GM23248 (cell line): ENCODE measurements around the gene ARHGEF10L. TPM values are rescaled to one million over a fixed set of nuclear protein-coding genes. Genes with fewer than 3 reads are reported as not detected.

Experiments used
- DNase-seq: peaks from one replicate; pipeline ENCODE4 v3.0.0-alpha.2; 2015
- H2AFZ ChIP-seq: fragments of 200-600 bp; sonication (generic); 2 replicates; pipeline ENCODE4 v1.6.1; 2016; ENCODE audit warnings: antibody characterized with exemption
- H3F3A ChIP-seq: fragments of 200-600 bp; sonication (generic); 2 replicates; pipeline ENCODE4 v1.6.1; 2016; ENCODE audit warnings: mild to moderate bottlenecking, antibody characterized with exemption, mixed run types; ENCODE audit not compliant: insufficient read depth
- H3K27ac ChIP-seq: fragments of 200-600 bp; sonication (generic); 2 replicates; pipeline ENCODE4 v1.5.1; 2016; ENCODE audit warnings: mild to moderate bottlenecking
- H3K27me3 ChIP-seq: fragments of 200-600 bp; sonication (generic); replicated peaks from 2 replicates; pipeline ENCODE4 v1.6.1; 2016; ENCODE audit warnings: mild to moderate bottlenecking; ENCODE audit not compliant: insufficient read depth
- H3K36me3 ChIP-seq: fragments of 200-600 bp; sonication (generic); 2 replicates; pipeline ENCODE4 v1.6.1; 2016; ENCODE audit warnings: low read depth, mild to moderate bottlenecking
- H3K4me1 ChIP-seq: fragments of 200-600 bp; sonication (generic); 2 replicates; pipeline ENCODE4 v1.6.1; 2016; ENCODE audit warnings: mild to moderate bottlenecking; ENCODE audit not compliant: insufficient read depth
- H3K4me2 ChIP-seq: fragments of 200-600 bp; sonication (generic); one replicate; pipeline ENCODE4 v1.6.1; 2016; ENCODE audit warnings: mild to moderate bottlenecking; ENCODE audit not compliant: unreplicated experiment
- H3K4me3 ChIP-seq: fragments of 200-600 bp; sonication (generic); 2 replicates; pipeline ENCODE4 v1.5.1; 2016; ENCODE audit warnings: mild to moderate bottlenecking
- H3K79me2 ChIP-seq: fragments of 200-600 bp; sonication (generic); 2 replicates; pipeline ENCODE4 v1.6.1; 2016; ENCODE audit warnings: mild to moderate bottlenecking; ENCODE audit not compliant: insufficient read depth
- H3K9ac ChIP-seq: fragments of 200-600 bp; sonication (generic); 2 replicates; pipeline ENCODE4 v1.6.1; 2016; ENCODE audit warnings: mild to moderate bottlenecking
- H3K9me2 ChIP-seq: fragments of 200-600 bp; sonication (generic); 2 replicates; pipeline ENCODE4 v1.6.1; 2016; ENCODE audit warnings: mixed run types, mild to moderate bottlenecking, moderate library complexity; ENCODE audit not compliant: insufficient read depth
- H3K9me3 ChIP-seq: fragments of 200-600 bp; sonication (generic); one replicate; pipeline ENCODE4 v1.6.1; 2017; ENCODE audit warnings: low read depth
- H4K20me1 ChIP-seq: fragments of 200-600 bp; sonication (generic); 2 replicates; pipeline ENCODE4 v1.6.0; 2016; ENCODE audit not compliant: insufficient read depth
- EZH2 ChIP-seq: fragments of 200-600 bp; sonication (generic); IDR thresholded peaks from 2 replicates; pipeline ENCODE4 v1.6.1; 2018; ENCODE audit warnings: antibody characterized with exemption, mild to moderate bottlenecking; ENCODE audit not compliant: insufficient read depth, poor library complexity, severe bottlenecking
- EZH2phosphoT487 ChIP-seq: fragments of 200-600 bp; sonication (generic); IDR thresholded peaks from 2 replicates; pipeline ENCODE4 v1.6.1; 2018; ENCODE audit warnings: antibody characterized with exemption, moderate library complexity, mild to moderate bottlenecking, low read depth; ENCODE audit not compliant: insufficient read depth
- WGBS, 2 experiments: methylation state at CpG; one replicate each; pipeline ENCODE4 v1.1.6; 2015 to 2017; ENCODE audit warnings: low lambda C conversion rate in 2 of 2, low coverage in 1 of 2; ENCODE audit errors: missing lambda C conversion rate in 2 of 2; 5-methylcytosine and 5-hydroxymethylcytosine counted together
- in situ Hi-C: fragments of 300-500 bp; cut with MboI; formaldehyde crosslinking; loops from 2 replicates; pipeline ENCODE4 v1.15.0; 2020
- polyA plus RNA-seq: library from polyadenylated mRNA; unstranded; fragments of >200 nt; fragmentation: Nextera tagmentation; extraction: Ambion mirVana; gene quantifications from 2 replicates; pipeline ENCODE4 v1.2.1, GENCODE V29; 2016
- total RNA-seq: library from RNA; depleted of rRNA; stranded (reverse); fragments of >200 nt; shearing (Covaris generic); gene quantifications from 2 replicates; pipeline ENCODE4 v1.2.3, GENCODE V29; 2014

The ARHGEF10L gene
- total and polyA plus RNA-seq, 2 experiments from 2014 or later, result 6.0 to 19.3 TPM

- H3K9me3 ChIP-seq, result no peaks in the 10 kb centered on the region
- H3K27ac ChIP-seq, result no peak overlapping the region
- no peaks in the 10 kb centered on the region for H3K4me1 ChIP-seq
- no peak for DNase-seq
- in situ Hi-C loops, result no loop called here
- peaks cover 9% of the 10 kb centered on the region; the same call in 1 of the 2 replicates for H3K79me2 ChIP-seq
- no peaks in the 10 kb centered on the region for H3K9me2 ChIP-seq
- H3K9ac ChIP-seq, result no peak overlapping the region
- no peaks in the 10 kb centered on the region for H3K27me3 ChIP-seq
- no peaks in the 10 kb centered on the region for H3F3A ChIP-seq
- H2AFZ ChIP-seq, result no peak overlapping the region
- no peaks in the 10 kb centered on the region for H4K20me1 ChIP-seq
- no peak for TF ChIP-seq EZH2phosphoT487
- no peak for TF ChIP-seq EZH2
- no peak overlapping the region for H3K4me3 ChIP-seq
- 72 to 78% methylated on average over 18 to 19 of the region's 19 CpGs for WGBS, 2 experiments
- no peak overlapping the region for H3K4me2 ChIP-seq
- no peaks in the 10 kb centered on the region for H3K36me3 ChIP-seq
These were observed 57.4 kb downstream of the ARHGEF10L start for GRCh38 chr1:17596651-17597509.

DNA sequence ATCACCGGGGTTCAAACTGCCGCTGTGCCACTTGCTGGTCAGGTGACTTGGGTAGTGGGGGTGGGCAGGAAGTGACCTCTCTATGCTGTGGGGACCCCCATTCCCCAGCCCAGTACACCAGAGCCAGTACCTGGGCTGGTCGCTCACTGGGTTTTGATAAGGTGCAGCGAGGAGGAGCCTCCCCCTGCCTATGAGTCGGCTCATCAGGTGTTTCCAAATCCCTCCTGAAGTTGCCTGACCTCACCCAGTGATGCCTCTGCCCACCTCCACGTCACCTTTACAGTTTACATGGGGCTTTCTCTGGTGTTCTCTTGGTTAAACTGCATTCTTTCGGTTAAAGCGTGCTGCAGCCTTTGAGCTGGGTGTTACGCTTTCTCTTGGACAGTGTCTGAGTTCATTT is 58.2 kb downstream of the ARHGEF10L start:
- in situ Hi-C loops, result no loop called here
- no peak overlapping the region for H3K27ac ChIP-seq
- no peak for DNase-seq

GRCh38 chr1:17598251-17598650 is 58.8 kb downstream of the ARHGEF10L start:
- Histone ChIP-seq H3K4me1 (no peaks in the 10 kb centered on the region), H3K27ac (no peak overlapping the region), H3K9me2 (no peaks in the 10 kb centered on the region), H3K4me2 (no peak overlapping the region), H3K4me3 (no peak overlapping the region), H3K79me2 (no peaks in the 10 kb centered on the region), H3K36me3 (no peaks in the 10 kb centered on the region), H3F3A (no peaks in the 10 kb centered on the region), H3K27me3 (no peaks in the 10 kb centered on the region), H3K9me3 (no peaks in the 10 kb centered on the region), H3K9ac (no peak overlapping the region), H4K20me1 (no peaks in the 10 kb centered on the region), H2AFZ (no peak overlapping the region)
- no peak for DNase-seq
- WGBS, 2 experiments, result 63 to 88% methylated on average over 3 of the region's 3 CpGs
- in situ Hi-C loops, result no loop called here
- no peak for TF ChIP-seq EZH2
- no peak for TF ChIP-seq EZH2phosphoT487

More for the DNA sequence above, 58.2 kb downstream of the ARHGEF10L start:
- H4K20me1 ChIP-seq, result no peaks in the 10 kb centered on the region
- H3K9me3 ChIP-seq, result no peaks in the 10 kb centered on the region
- TF ChIP-seq EZH2 (no peak), EZH2phosphoT487 (no peak)
- no peak overlapping the region for H3K9ac ChIP-seq
- H3K36me3 ChIP-seq, result no peaks in the 10 kb centered on the region
- no peaks in the 10 kb centered on the region for H3K27me3 ChIP-seq
- no peaks in the 10 kb centered on the region for H3K9me2 ChIP-seq
- no peaks in the 10 kb centered on the region for H3F3A ChIP-seq
- H3K4me1 ChIP-seq, result no peaks in the 10 kb centered on the region
- H2AFZ ChIP-seq, result no peak overlapping the region
- H3K4me2 ChIP-seq, result no peak overlapping the region
- no peak overlapping the region for H3K4me3 ChIP-seq
- H3K79me2 ChIP-seq, result peaks cover 3% of the 10 kb centered on the region; the same call in 1 of the 2 replicates
- whole genome bisulfite sequencing, 2 experiments, result 90 to 98% methylated on average over 7 to 9 of the region's 9 CpGs

DNA sequence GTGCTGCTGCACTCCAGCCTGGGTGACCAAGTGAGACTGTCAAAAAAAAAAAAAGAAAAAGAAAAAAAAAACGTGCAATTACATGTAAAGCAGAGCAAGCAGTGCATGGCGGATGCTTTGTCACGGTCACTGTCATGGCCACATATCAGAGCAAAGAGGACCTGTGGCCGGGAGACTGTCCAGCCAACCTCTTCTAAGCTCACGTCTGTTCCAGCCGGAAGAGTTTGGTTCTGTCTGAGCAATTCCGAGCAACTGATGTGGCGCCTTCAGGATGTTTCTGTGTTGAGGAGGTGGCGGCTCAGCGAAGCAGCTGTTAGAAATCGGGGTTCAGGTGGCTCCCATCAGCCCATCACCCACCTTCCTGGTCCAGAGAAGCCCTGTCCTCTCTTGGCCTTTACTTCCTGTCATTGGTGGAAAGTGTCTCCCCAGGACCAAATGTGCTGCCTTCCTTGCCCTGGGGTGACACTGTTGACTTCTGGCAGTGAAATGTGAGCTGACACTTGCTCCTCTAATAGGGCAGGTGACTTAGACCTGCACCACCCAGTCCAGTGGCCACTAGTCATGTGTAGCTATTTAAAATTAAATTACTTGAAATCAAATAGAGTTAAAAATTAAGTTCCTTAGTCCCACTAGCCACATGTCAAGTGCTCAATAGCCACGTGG is 59.9 kb downstream of the ARHGEF10L start:
- no peaks in the 10 kb centered on the region for H3K79me2 ChIP-seq
- no peak overlapping the region for H2AFZ ChIP-seq
- H3K4me2 ChIP-seq, result no peak overlapping the region
- no peak overlapping the region for H3K9ac ChIP-seq
- H4K20me1 ChIP-seq, result no peaks in the 10 kb centered on the region
- H3K27ac ChIP-seq, result no peak overlapping the region
- no peaks in the 10 kb centered on the region for H3K9me2 ChIP-seq
- no peaks in the 10 kb centered on the region for H3K9me3 ChIP-seq
- no peaks in the 10 kb centered on the region for H3K27me3 ChIP-seq
- DNase-seq, result no peak
- no peaks in the 10 kb centered on the region for H3K4me1 ChIP-seq
- no peak for TF ChIP-seq EZH2phosphoT487
- TF ChIP-seq EZH2, result no peak
- 76 to 83% methylated on average over 12 of the region's 12 CpGs for WGBS, 2 experiments
- H3K36me3 ChIP-seq, result no peaks in the 10 kb centered on the region
- no peak overlapping the region for H3K4me3 ChIP-seq
- in situ Hi-C loops, result no loop called here
- no peaks in the 10 kb centered on the region for H3F3A ChIP-seq
